PC-3 (cell line): Measurements from ENCODE around the gene EIF4G3. TPM values are rescaled to one million over a fixed set of nuclear protein-coding genes. Genes with fewer than 3 reads are reported as not detected.

Experiments
- ATAC-seq: fragments of 200-7000 bp; cut with Tn5 transposase; 2 replicates; pipeline ENCODE4 v1.9.1; 2020; ENCODE audit warnings: mild to moderate bottlenecking, moderate library complexity
- BruUV-seq: library from RNA; stranded (reverse); fragments of 400-500 nt; replicated peaks from 2 replicates; lab custom pipeline; 2021; lab: Mats Ljungman, UMichigan
- CTCF ChIA-PET: fragments of 300-600 bp; sonication (Branson Sonifier 250); formaldehyde crosslinking; loops from one replicate; lab custom pipeline; 2022; ENCODE audit warnings: antibody characterized with exemption; lab: Charles Lee
- POLR2A ChIA-PET: fragments of 300-600 bp; sonication (Branson Sonifier 250); formaldehyde crosslinking; loops from one replicate; lab custom pipeline; 2022; ENCODE audit warnings: antibody characterized with exemption; ENCODE audit not compliant: unreplicated experiment; lab: Charles Lee
- DNase-seq: peaks from one replicate; pipeline ENCODE4 v3.0.0-alpha.2; 2015
- H2AFZ ChIP-seq: fragments of 300-600 bp; sonication (generic); 2 replicates; pipeline ENCODE4 v1.6.0; 2016; ENCODE audit warnings: antibody characterized with exemption, low read length
- H3F3A ChIP-seq: fragments of 300-600 bp; sonication (generic); one replicate; pipeline ENCODE4 v1.6.0; 2017; ENCODE audit warnings: antibody characterized with exemption, low read length, control low read depth, mild to moderate bottlenecking; ENCODE audit not compliant: unreplicated experiment
- H3K27ac ChIP-seq: fragments of 300-600 bp; sonication (generic); 2 replicates; pipeline ENCODE4 v1.5.1; 2016; ENCODE audit warnings: mild to moderate bottlenecking, low read length
- H3K27me3 ChIP-seq: fragments of 300-600 bp; sonication (generic); 2 replicates; pipeline ENCODE4 v1.6.1; 2016; ENCODE audit warnings: low read length, mixed read lengths
- H3K36me3 ChIP-seq: fragments of 300-600 bp; sonication (generic); 2 replicates; pipeline ENCODE4 v1.6.1; 2016; ENCODE audit warnings: low read depth, mixed run types, low read length, mixed read lengths
- H3K4me1 ChIP-seq: fragments of 300-600 bp; sonication (generic); 2 replicates; pipeline ENCODE4 v1.5.1; 2016; ENCODE audit warnings: low read length; ENCODE audit not compliant: insufficient read depth
- H3K4me2 ChIP-seq: fragments of 300-600 bp; sonication (generic); 2 replicates; pipeline ENCODE4 v1.6.0; 2016; ENCODE audit warnings: low read length
- H3K4me3 ChIP-seq: fragments of 300-600 bp; sonication (generic); 2 replicates; pipeline ENCODE4 v1.5.1; 2016; ENCODE audit warnings: mild to moderate bottlenecking, low read length, mixed read lengths
- H3K79me2 ChIP-seq: fragments of 300-600 bp; sonication (generic); 2 replicates; pipeline ENCODE4 v1.6.1; 2017; ENCODE audit warnings: low read length, mixed read lengths
- H3K9ac ChIP-seq: fragments of 300-600 bp; sonication (generic); 2 replicates; pipeline ENCODE4 v1.6.0; 2016; ENCODE audit warnings: mild to moderate bottlenecking, low read length
- H3K9me2 ChIP-seq: fragments of 300-600 bp; sonication (generic); replicated peaks from 2 replicates; pipeline ENCODE4 v1.6.1; 2016; ENCODE audit warnings: mixed run types, low read length, mixed read lengths
- H3K9me3 ChIP-seq: fragments of 300-600 bp; sonication (generic); 2 replicates; pipeline ENCODE4 v1.6.1; 2016; ENCODE audit warnings: low read length, mixed read lengths
- H4K20me1 ChIP-seq: fragments of 300-600 bp; sonication (generic); 2 replicates; pipeline ENCODE4 v1.6.1; 2016; ENCODE audit warnings: low read length, mixed read lengths
- EZH2 ChIP-seq: fragments of 300-600 bp; sonication (generic); IDR thresholded peaks from one replicate; pipeline ENCODE4 v1.6.1; 2017; ENCODE audit warnings: antibody characterized with exemption, mild to moderate bottlenecking, low read length; ENCODE audit not compliant: unreplicated experiment
- EZH2phosphoT487 ChIP-seq: fragments of 300-600 bp; sonication (generic); IDR thresholded peaks from 2 replicates; pipeline ENCODE4 v1.6.1; 2018; ENCODE audit warnings: mild to moderate bottlenecking, antibody characterized with exemption, low read length, borderline replicate concordance
- intact Hi-C: fragments of 100-400 bp; cut with micrococcal nuclease; formaldehyde crosslinking; loops from 2 replicates; pipeline ENCODE4 v1.9.0; 2023
- total RNA-seq: library from RNA; depleted of rRNA; stranded (reverse); fragments of >200 nt; gene quantifications from 2 replicates; pipeline ENCODE4 v1.2.3, GENCODE V29; 2014
- TF ChIP-seq, protein P1 (sequence below): fragments of 300-600 bp; sonication (generic); conservative IDR thresholded peaks from 2 replicates; pipeline ENCODE4 v1.5.1; 2017; ENCODE audit warnings: antibody characterized with exemption, low read depth, mild to moderate bottlenecking, low read length

EIF4G3 gene
- total RNA-seq, 1 experiment from 2014 or later: 16.9 TPM

DNA sequence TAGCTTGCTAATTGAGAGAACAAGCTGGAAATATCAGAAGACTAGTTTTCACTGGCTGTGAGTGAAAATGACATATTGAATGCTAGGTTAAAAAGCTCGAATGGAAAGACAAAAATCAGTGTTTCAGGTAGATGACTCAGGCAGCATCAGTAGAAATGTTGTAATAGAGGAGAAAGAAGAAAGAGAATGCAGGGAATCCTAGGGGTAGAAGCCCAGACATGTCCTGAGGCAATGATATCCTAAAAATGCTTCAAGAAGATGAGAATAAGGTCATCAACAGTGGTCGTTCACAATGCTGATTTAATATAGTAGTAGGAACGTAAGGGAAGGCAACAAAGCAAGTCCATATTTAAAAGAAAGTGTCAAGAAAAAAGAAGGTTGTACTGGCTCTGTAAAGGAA, 292.9 kb downstream of the EIF4G3 start:
- Histone ChIP-seq H3K27me3 (no peaks in the 10 kb centered on the region), H3K9me2 (no peaks in the 10 kb centered on the region), H3K79me2 (no peaks in the 10 kb centered on the region), H3K4me1 (peaks cover 8% of the 10 kb centered on the region), H3K9me3 (no peaks in the 10 kb centered on the region), H3K9ac (no peak overlapping the region), H3K36me3 (no peaks in the 10 kb centered on the region), H3K4me2 (no peak overlapping the region), H3K27ac (no peak overlapping the region), H3F3A (no peaks in the 10 kb centered on the region), H4K20me1 (no peaks in the 10 kb centered on the region), H3K4me3 (no peak overlapping the region), H2AFZ (no peak overlapping the region)
- TF ChIP-seq EZH2: no peak
- TF ChIP-seq, protein P1, sequence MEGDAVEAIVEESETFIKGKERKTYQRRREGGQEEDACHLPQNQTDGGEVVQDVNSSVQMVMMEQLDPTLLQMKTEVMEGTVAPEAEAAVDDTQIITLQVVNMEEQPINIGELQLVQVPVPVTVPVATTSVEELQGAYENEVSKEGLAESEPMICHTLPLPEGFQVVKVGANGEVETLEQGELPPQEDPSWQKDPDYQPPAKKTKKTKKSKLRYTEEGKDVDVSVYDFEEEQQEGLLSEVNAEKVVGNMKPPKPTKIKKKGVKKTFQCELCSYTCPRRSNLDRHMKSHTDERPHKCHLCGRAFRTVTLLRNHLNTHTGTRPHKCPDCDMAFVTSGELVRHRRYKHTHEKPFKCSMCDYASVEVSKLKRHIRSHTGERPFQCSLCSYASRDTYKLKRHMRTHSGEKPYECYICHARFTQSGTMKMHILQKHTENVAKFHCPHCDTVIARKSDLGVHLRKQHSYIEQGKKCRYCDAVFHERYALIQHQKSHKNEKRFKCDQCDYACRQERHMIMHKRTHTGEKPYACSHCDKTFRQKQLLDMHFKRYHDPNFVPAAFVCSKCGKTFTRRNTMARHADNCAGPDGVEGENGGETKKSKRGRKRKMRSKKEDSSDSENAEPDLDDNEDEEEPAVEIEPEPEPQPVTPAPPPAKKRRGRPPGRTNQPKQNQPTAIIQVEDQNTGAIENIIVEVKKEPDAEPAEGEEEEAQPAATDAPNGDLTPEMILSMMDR: no peak
- no peak for TF ChIP-seq EZH2phosphoT487
- BruUV-seq: no TSS peak
- ChIA-PET POLR2A (no interaction called here), CTCF (interaction anchor here (0.6 kb wide), 1 partner anchor 46 kb away, joined by 4 read pairs; no protein-coding TSS in a partner anchor)
- DNase-seq (no peak), ATAC-seq (no peak)
- intact Hi-C loops: no loop called here

DNA sequence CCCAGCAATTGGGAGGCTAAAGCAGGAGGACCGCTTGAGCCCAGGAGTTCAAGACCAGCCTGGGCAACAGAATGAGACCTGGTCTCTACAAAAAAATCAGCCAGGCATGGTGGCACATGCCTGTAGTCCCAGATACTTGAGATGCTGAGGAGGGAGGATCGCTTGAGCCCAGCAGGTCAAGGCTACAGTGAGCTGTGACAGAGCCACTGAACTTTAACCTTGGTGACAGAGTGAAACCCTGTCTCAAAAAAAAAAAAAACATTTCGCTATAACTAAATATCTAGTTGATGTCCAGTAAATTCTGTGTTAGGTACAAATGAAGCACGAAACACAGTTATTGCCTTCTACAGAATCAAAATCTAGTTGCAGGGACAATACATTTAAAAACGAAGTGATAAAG, 293.9 kb downstream of the EIF4G3 start:
- H3K27ac ChIP-seq: no peak overlapping the region
- H3K4me2 ChIP-seq: no peak overlapping the region
- no peak overlapping the region for H3K4me3 ChIP-seq
- H3K9me3 ChIP-seq: no peaks in the 10 kb centered on the region
- no peaks in the 10 kb centered on the region for H3F3A ChIP-seq
- intact Hi-C loops: no loop called here
- H4K20me1 ChIP-seq: no peaks in the 10 kb centered on the region
- H3K4me1 ChIP-seq: peaks cover 8% of the 10 kb centered on the region
- TF ChIP-seq EZH2: no peak
- TF ChIP-seq, protein P1: no peak
- TF ChIP-seq EZH2phosphoT487: no peak
- H3K27me3 ChIP-seq: no peaks in the 10 kb centered on the region
- CTCF ChIA-PET: no interaction called here
- H3K9me2 ChIP-seq: no peaks in the 10 kb centered on the region
- no peak for DNase-seq
- POLR2A ChIA-PET: no interaction called here
- no peak for ATAC-seq
- no peak overlapping the region for H2AFZ ChIP-seq
- BruUV-seq: no TSS peak
- H3K9ac ChIP-seq: no peak overlapping the region
- no peaks in the 10 kb centered on the region for H3K36me3 ChIP-seq
- H3K79me2 ChIP-seq: no peaks in the 10 kb centered on the region

DNA sequence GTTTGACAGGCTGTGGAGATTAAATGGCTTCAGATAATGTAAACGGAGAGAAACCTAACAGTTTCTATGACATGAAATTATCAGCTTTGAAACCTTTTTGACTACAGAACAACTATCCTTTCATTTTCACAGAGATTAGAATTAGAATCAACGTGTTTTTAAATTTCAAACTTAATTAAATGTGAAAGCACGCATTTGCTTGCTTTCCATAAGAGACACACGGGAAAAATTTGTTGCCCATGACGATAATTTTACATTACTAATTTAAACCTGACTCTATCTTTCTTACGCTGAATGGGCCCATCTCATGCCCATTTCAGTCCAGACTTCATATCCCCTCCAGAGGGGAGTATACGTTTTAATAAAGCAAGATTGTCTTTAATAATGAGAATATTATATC, 297.9 kb downstream of the EIF4G3 start:
- Histone ChIP-seq H3K9me2 (no peaks in the 10 kb centered on the region), H3K4me3 (no peak overlapping the region), H4K20me1 (no peaks in the 10 kb centered on the region), H3K27me3 (no peaks in the 10 kb centered on the region), H3F3A (no peaks in the 10 kb centered on the region), H3K9ac (no peak overlapping the region), H3K9me3 (no peaks in the 10 kb centered on the region), H3K36me3 (no peaks in the 10 kb centered on the region), H3K4me2 (no peak overlapping the region), H3K4me1 (no peaks in the 10 kb centered on the region), H2AFZ (no peak overlapping the region), H3K27ac (no peak overlapping the region), H3K79me2 (no peaks in the 10 kb centered on the region)
- ATAC-seq: no peak
- TF ChIP-seq, protein P1: no peak
- TF ChIP-seq EZH2phosphoT487 (no peak), EZH2 (no peak)
- no TSS peak for BruUV-seq
- no peak for DNase-seq
- intact Hi-C loops: no loop called here
- ChIA-PET POLR2A (no interaction called here), CTCF (no interaction called here)
